Activated naive CD4-positive, alpha-beta T cell (primary cell): ENCODE data around the gene BBS12.

Experiments
- DNase-seq, 4 experiments: peaks; one replicate each; lab custom pipeline; 2025; lab: John Stamatoyannopoulos, UW

Gene BBS12

DNA sequence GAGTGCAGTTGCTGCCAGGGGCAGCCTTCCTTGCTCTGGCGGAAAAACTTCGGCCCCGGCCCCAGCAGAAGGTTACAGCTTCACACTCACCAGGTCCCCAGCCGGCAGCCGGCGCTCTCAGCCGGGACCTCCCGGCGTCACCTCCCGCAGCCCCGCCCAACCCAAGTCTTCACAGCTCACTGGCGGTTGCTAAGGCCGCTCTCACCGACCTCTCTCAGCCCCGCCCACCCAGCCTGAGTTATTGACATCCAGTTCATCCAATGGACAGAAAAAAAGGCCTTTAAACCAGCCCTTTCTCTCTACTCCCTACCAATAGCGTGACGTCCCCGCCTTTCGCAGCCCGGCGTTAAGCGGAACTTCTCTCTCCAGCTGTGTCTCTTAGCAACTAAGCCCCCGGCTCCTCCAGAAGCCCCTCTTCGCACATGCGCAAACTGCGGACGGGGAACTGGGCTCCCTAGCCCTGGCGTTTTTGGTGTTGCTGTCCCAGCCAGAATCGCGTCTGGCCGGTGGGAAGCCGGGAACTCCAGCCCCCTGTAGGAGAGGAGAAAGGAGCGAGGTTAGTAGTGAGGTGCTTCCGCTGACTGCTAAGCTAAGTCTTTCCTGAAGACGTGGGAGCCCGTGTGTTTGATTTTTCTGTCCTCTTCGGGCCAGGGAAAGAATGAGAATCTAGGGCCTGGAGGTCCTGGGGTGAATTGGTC lies at the start of gene BBS12:
BBS12 (plus strand) TSS at position 376 of the 698 bp plus-strand sequence. CDS start 9,189 bp downstream, outside the sequence.
- DNase-seq, result peak; percentile 87 to 97 (median 96)

DNA sequence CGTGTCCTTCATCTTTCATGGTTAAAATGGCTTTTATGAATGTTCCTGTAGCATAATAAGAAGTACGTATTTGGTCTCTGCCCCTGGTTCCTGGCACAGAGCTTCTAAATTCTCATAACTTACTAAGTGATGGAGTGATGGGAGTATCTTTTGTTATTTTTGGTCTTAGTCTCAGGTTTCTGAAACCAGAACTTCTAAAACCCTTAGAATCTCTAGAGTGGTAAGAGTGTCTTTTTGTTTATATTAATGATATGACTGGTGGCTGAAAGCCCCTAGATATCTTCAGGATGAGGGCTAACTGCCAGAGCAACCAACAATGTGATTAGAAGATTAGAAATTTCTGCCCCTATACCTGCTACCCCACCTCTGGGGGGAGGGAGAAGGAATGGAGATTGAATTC lies 45.8 kb upstream of the BBS12 start:
- no peak for DNase-seq

- DNase-seq, result no peak
Observed at GRCh38 chr4:122687531-122688061, 44.9 kb upstream of the BBS12 start.

- DNase-seq, result no peak
Observed at GRCh38 chr4:122688529-122689140, 43.9 kb upstream of the BBS12 start.

GRCh38 chr4:122689972-122690371 lies 42.5 kb upstream of the BBS12 start:
- no peak for DNase-seq

DNA sequence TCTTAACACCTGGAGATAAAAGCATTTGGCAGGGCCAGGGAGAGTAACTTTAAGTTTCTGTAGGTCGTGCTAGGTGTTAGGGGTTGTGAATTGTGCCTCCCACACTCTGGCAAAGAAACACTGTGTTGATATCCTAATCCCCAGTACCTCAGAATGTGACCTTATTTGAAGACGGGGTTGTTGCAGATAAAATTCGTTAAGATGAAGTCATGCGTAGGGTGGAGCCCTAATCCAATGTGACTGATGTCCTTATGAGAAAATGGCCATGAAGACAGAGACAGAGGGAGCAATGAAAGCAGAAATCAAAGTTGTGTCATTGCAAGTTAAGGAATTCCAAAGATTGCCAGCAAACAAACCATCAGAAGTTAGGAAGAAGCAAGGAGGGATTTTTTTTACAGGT lies 40.5 kb upstream of the BBS12 start:
- DNase-seq, result no peak

- DNase-seq, result no peak
Observed at GRCh38 chr4:122692641-122693520, 39.6 kb upstream of the BBS12 start.

- no peak for DNase-seq
Observed at GRCh38 chr4:122695226-122695625, 37.3 kb upstream of the BBS12 start.

DNA sequence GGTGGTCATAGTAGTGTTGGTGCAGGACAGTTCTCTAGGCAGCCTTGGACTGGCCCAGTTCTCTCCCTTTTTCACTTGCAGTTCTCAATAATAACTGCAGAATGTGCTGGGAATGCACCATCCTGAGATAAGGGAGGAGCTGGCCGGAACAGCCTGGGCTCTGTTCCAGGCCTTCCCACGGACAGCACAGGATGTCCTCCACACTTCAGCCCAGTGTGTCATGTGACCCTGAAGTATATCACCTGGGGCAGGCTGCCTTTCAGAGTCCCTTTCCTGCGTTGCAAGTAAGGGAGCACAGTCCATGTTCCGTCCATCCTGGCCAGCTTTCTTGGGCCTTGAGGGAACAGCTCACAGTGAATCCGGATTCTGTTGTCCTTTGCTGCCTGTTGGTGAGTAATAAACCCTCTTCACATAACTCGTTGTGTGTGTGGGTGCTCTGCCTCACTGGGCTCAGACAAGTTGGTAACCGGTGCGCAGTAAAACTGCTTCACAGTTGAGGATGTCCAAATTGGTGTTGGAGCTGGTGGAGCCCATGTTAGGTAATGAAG lies 32.3 kb upstream of the BBS12 start:
- no peak for DNase-seq

DNA sequence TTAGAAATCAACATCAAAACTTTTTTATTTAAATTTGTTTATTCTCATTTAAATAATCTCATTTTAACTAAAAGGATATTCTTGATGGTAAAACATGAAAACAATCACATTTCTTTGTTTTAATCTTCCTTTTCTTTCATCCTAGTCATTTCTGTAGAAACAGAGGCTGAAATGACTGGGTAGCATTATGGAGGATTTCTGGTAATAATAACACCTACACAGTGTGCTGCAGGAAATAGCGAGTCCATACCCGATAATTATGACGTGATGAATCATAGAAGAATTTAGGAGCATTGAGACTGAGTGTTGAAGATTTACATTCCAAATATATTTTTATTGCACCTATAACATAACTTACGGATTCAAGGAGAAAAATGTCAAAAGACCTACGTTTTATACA lies 31.4 kb upstream of the BBS12 start:
- DNase-seq, result no peak

GRCh38 chr4:122701965-122702364 lies 30.5 kb upstream of the BBS12 start:
- no peak for DNase-seq

- no peak for DNase-seq
Observed at GRCh38 chr4:122702939-122703338, 29.6 kb upstream of the BBS12 start.

DNA sequence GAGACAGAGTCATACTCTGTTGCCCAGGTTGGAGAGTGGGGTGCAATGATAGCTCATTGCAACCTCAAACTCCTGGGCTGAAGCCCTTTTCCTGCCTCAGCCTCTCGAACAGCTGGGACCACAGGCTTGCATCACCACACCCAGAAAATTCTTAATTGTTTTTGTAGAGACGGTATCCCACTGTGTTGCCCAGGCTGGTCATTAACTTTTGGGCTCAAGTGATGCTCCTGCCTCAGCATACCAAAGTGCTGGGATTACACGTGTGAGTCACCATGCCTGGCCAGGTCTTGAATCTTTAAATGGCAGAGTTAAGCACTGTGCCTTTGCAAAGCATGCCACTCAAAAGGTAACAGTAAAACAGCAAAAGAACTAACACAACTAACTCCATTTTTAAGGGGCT lies 28.6 kb upstream of the BBS12 start:
- no peak for DNase-seq

- DNase-seq, result no peak
Observed at GRCh38 chr4:122705009-122705408, 27.5 kb upstream of the BBS12 start.

DNA sequence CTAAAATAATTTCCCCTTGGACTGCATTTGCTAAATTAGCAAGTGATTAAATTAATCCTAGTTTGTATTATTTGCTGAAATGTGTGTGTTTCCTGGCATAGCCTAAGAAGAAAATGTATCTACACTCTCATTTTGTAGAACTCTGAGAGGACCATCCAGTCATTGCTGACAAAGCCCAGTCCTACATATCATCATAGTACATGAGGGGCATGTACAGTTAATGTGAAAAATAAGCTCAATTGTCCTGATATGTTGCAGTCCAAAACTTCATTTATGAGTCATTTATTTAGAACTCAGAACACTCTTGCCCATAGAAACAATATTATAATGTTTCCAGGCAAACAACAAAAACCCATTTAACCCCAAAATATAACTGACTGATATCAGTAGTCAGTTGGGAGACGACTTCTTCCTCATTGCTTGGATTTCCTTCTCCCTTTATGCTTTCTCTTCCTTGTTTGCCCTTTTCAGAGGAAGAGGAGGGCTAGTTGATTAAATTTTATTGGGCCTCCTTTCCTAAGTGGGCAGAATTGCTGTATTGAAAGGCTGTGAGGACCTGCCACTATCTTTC lies 26.9 kb upstream of the BBS12 start:
- DNase-seq, result no peak

DNA sequence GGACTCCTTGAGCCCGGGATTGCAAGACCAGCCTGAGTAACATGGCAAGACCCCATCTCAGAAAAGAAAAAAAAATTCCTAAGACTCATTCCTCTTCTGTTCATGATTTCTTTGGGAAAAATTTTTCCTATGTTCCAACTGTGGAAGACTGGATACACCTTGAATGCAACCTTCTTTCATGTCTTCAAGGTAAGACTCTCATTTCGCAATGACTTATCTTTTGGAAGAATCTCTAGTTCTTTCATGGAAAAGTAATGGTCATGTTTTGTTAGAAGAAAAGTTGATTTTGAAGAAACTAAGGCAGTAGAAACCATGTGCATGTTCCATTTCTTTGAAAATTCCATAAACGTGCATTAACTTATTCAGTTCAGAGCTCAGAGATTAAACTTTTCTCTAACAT lies 26.0 kb upstream of the BBS12 start:
- DNase-seq, result no peak

GRCh38 chr4:122707497-122707896 lies 25.0 kb upstream of the BBS12 start:
- no peak for DNase-seq

GRCh38 chr4:122709236-122709635 lies 23.3 kb upstream of the BBS12 start:
- DNase-seq, result no peak

DNA sequence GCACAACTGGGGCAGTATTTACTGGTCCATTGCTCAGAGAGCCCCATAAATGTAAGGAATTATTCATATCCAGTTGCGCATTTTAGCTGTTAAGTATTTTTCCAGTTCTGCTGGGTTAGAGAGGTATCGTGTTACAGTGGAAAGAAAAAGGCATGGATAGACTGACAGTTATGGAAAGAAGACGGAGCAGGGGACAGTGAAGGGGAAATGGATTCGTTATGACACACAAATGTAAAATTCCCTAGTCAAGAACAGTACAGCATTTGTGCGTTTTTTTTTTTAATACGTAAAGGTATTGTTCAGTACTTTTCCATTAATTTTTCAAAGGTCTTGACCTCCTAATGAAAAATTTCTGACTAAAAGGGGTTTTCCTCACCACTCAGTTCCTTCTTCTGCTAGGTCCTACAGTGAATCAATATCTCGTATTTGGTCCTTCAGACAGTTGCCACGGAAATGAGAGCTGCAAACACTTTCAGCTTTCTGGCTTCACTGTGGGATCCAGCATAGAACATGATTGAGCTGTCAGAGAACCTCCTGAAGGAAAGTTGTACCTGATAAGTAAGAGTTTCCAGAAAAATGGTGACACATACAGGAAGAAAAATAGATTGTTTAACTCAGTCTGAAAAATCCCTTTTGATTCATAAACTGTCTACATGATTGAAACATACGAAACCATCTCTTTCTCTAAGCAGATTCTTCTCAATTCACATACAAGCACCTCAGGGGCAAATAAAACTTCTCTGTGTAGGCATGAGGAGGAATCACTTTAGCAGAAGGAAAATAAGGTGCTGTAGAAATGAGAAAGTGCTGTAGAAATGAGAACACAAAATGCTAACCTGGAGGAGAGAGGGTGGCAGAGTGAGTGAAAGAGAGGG lies 21.8 kb upstream of the BBS12 start:
- DNase-seq, result no peak

DNA sequence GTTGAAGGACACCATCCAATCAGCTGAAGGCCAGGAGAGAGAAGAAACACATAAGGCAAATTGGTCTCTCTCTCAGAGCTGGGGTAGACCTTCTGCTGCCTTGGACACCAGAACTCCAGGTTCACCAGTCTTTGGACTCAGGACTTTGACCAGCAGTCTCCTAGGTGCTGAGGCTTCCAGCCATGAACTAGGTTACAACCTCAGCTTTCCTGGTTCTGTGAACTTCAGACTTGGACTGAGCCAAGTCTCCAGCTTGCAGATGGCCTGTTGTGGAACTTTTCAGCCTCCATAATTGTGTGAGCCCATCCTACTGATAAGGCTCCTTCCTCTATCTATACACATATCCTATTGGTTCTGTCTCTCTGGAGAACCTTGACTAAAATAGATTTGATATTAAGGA lies 20.6 kb upstream of the BBS12 start:
- DNase-seq, result no peak

DNA sequence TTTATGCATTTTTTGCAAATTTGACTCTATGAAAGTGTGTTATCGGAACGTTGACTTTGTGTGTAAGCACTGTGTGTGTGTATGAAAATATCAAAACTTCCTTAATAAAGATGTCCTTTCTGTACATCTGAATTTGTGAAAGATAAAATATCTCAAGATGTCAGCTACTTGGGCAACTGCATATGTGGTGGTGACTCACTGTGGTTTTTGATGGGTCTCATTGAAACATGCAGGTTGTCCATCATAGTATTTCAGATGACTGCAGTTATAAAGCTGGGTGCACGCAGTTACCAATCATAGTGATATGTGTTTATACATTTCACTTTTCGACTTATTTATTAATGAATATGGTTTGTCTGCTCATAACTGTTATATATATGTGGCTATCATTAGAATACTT lies 19.7 kb upstream of the BBS12 start:
- no peak for DNase-seq
